DMS153 treated with DMSO at 0.1 percent for 48 hours (cell line): ENCODE data around the gene DAGLB.
"Not testable (repeated sequence)": the region's sequence is repeated elsewhere in the genome, so short reads cannot be mapped to it uniquely, and the experiment has no call there.

Experiments
- DNase-seq: peaks from one replicate; lab custom pipeline; 2025; ENCODE audit not compliant: unreplicated experiment; lab: John Stamatoyannopoulos, UW

Gene DAGLB, protein sequence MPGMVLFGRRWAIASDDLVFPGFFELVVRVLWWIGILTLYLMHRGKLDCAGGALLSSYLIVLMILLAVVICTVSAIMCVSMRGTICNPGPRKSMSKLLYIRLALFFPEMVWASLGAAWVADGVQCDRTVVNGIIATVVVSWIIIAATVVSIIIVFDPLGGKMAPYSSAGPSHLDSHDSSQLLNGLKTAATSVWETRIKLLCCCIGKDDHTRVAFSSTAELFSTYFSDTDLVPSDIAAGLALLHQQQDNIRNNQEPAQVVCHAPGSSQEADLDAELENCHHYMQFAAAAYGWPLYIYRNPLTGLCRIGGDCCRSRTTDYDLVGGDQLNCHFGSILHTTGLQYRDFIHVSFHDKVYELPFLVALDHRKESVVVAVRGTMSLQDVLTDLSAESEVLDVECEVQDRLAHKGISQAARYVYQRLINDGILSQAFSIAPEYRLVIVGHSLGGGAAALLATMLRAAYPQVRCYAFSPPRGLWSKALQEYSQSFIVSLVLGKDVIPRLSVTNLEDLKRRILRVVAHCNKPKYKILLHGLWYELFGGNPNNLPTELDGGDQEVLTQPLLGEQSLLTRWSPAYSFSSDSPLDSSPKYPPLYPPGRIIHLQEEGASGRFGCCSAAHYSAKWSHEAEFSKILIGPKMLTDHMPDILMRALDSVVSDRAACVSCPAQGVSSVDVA

DNA sequence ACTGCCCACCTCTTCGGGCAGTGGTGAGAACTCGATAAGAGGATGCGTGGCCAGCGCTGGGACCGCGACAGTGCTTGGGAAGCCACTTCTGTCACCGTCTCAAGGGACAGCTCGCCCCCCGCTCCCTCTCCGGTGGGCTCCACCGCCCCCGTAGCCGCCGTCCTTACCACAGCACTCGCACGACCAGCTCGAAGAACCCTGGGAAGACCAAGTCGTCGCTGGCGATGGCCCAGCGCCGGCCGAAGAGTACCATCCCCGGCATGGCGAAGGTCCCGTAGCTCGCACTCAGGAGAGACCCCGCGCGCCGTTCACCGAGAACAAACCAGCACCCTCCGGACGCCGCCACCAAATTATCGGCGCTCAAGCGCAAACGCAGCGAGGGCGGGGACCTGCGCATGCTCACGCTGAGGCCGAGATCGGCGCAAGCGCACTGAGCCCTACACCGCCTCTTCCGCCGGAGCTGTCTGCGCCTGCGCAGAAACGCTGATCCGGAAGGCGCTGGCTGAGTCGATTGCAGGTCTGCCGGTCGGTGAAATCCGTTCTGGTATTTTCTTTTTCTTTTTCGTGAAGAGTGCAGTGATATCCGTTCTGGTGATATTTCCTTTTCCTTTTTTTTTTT, at the start of gene DAGLB:
TSS of gene DAGLB (minus strand) at position 374 of the 619 bp plus-strand sequence. CDS start at position 262, 112 bp downstream.
- DNase-seq = peak; percentile 97

DNA sequence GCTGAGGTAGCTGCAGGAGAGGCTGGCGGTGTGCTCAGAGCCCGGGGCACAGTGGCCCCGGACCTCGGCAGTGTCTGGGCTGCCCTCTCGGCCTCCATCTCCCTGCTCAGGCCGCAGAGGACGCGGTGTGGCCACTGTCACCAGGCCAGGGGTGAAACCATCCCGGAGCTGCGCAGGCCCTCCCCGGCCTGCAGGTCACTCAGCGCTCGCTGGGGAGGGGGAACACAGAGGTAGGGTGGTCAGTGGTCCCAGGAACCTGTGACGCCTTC, 49.8 kb upstream of the DAGLB start:
- no peak for DNase-seq

DNA sequence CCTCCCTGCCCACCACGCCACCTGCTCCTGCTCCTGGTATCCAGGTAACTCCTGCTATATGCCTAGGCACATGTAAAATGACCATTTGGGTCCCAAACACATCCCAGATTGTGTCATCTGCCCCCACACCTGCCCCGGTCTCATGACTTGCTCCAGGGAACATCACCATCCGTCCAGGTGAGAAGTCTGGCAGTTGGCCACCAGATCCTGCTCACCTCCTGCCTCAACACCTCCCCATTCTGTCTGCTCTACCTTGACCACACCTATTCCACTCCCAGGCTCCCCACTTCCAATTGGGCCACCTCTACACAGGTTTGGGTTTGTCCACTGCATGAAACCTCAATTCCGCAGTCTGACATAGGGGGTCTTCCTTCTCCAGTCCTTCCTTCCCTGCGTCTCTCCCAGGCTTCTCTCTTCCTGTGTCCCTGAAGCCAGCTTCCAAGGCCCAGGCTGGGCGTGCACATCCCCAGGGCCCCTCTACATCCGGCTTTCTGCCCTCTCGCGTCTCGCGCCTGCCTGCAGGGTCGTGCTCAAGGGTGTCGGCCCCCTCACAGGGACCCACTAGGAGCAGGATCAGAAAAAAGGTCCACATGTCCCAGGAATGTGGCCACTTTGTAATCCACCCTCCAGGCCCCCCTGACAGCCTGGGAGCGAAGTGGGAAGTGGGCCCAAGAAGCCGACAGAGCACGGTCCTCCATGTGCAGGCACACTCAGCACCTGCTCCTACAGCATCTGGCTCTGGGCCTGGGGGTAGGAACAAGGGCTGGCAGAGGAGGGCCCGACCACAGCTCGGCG, 49.3 kb upstream of the DAGLB start:
- no peak for DNase-seq

DNA sequence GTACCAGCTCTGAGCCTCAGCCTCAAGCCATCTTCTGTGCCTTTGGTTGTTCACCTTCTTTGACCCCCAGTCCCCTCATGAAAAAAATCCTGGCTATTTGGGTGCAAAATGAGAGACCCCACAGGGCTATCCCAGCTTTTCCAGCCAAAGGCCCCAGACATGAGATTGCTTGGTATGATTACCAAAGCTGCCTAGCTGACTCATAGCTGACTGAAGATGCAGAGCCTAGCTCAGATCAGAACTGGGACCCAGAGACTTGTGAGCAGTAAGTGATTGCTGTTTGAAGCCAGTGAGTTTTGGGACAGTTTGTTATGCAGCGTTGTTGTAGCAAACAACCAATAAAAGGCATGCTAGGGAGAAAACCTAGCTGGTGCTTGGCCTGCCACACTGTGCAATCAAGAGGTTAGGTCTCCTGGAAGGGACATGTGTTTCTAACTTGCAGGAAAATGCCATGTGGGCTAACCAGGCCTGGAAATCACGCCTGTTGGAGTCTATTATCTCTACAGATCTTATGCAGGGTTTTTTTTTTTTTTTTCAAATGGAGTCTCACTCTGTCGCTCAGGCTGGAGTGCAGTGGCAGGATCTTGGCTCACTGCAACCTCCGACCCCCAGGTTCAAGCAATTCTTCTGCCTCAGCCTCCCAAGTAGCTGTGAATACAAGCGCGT, 48.0 kb upstream of the DAGLB start:
- DNase-seq = no peak

DNA sequence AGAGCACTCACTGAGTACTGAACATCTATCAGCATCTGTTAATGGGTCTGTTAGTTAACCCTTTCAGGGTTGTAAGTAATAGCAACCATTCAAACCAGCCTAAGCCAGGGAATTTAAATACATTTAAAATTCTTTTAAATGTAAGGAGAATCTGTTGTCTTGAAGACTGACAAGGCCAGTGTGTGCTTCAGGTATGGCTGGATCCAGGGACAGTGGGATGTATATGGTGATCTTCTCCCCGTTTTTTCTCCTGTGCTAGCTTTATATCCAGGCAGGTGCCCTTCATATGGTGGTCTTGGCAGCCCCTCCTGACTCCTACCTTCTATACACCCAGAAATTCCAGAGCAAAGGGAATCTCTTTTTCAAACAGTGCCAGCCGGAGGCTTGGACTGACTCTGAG, 46.6 kb upstream of the DAGLB start:
- no peak for DNase-seq

DNA sequence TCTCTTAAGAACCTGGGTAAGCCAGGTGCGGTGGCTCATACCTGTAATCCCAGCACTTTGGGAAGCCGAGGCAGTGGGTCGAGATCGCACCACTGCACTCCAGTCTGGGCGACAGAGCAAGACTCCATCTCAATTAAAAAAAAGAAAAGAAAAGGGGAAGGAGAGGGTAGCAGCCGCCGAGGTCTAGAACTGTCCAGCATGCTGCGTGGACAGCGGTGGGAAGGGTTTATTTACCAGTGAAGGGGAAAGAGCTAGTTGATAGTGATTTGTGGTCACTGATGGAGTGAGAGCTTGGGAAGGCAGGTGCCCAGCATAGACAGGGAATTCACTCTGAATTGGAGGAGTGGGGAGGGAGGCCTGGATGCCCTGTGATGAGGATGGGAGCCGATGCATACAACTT, 43.4 kb upstream of the DAGLB start:
- DNase-seq = no peak

DNA sequence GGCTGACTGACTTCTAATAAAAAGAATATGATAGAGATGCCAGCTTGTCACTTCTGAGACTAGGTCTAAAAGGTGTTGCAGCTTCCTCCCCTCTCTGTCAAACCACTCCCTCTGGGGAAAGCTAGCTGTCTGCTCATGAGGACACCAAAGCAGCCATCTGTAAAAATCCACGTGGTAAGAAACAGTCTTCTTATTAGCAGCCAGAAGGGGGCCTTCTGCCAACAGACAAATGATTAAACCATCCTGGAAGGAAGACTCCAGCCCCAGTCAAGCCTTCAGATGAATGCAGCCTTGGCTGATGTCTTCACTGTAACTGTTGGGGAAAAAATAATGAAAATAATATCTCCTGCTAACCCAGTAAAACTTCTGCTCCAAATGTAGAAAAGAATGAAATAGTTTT, 41.9 kb upstream of the DAGLB start:
- no peak for DNase-seq

DNA sequence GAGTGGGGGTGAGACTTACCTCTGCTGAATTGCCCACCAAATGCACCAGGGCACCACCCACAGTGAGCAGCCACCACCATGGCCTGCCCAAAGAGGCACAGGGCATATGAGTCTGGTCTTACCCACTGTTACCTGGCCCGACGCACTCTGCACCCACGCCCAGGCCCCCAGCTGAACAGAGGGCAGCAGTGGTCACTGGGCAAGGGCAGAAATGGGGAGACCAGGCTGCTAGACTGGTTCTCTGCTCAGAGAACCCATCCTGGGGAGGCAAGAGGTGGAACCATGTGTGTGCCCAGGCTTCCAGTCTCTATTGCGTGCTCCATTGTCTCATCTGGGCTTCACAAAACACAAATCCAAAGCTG, 39.4 kb upstream of the DAGLB start:
- no peak for DNase-seq

DNA sequence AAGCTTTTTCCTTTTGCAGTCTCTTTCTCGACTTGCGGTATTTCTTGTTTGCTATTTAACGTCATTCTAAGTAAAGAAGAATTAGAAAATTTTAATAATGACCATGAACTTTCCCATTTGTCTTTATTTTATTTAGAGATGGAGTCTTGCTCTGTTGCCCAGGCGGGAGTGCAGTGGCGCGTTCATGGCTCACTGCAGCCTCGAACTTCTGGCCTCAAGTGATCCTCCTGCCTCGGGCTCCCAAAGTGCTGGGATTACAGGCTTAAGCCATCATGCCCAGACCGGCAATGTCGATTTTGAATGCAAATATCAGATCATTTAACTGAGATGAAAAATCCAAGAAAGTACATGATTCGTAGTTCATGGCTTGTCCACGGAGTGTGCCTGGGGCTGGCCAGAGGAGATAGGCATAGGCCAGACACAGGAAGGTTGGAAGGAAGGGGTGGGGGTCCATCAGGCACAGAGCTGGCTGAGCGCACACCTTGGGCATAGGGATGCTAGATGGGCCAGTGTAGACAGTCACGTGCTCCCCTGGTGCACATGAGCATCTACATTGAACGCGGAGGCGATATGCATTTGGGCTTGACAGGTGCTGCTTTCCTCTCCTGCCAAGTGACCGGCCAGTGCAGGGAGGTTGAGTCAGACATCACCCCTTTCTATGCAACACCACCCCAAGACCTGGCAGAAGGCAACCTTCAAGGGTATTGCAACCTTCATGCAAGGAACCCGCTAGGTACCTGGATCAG, 38.9 kb upstream of the DAGLB start:
- no peak for DNase-seq

DNA sequence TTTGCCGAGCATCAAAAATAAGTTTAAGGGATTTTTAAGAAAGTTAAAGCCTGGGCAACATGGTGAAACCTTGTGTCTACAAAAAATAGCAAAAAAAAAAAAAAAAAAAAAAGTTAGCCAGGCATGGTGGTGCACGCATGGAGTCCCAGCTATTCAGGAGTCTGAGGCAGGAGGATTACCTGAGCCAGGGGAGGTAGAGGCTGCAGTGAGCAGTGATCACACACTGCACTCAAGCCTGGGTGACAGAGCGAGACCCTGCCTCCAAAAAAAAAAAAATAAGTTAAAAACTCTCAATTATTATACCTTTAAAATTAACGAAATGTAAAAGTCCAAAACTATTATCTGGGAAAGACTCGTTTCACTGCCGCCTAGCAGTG, 35.0 kb upstream of the DAGLB start:
- DNase-seq = no peak

DNA sequence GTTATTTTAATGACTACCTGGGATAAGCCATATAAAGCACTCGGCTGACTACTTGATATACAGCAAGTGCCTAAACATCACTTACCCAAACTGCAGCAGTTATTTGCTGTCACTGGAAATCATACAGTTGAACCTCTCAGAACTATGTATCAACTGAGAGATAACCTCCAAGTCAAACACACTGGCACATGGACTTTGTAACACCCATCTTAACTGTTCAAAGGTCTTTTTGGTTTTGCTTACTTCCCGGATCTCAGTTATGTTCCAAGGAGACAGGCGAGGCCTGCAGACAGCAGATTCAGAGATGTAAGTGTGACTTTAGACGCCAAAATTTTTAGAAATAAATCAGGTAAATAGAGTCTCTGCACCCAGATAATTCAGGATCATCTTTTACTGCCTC, 34.6 kb upstream of the DAGLB start:
- DNase-seq = no peak

DNA sequence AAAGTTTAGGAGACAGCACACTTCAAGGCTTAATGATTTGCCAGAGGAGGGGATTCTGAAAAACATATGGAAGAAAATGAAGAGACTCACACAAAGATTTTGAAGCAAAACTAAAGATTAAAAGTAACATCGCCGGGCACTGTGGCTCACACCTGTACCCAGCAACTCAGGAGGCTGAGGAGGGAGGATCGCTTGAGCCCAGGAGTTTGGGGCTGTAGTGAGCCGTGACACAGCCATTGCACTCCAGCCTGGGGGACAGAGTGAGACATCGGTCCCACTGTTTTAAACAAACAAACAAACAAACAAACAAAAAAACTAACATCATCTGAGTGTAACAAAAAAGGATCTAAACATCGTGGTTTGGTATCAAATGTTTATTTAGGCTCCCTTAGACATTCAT, 33.7 kb upstream of the DAGLB start:
- no peak for DNase-seq

DNA sequence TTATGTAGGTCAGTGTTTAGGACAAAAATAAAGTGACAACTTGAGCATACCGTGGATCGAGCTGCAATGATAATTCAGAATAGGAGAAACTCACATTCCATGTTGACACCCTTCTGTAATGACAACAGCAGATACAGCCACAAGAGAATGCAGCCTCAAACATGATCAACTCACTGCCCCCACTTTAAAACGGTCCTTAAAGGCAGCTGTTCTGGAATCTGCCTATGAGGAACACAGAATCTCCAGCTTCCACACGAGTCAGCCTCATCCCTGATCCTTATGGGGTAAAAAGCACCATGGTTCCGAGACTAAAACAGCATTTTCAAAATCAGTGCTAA, 32.5 kb upstream of the DAGLB start:
- no peak for DNase-seq

DNA sequence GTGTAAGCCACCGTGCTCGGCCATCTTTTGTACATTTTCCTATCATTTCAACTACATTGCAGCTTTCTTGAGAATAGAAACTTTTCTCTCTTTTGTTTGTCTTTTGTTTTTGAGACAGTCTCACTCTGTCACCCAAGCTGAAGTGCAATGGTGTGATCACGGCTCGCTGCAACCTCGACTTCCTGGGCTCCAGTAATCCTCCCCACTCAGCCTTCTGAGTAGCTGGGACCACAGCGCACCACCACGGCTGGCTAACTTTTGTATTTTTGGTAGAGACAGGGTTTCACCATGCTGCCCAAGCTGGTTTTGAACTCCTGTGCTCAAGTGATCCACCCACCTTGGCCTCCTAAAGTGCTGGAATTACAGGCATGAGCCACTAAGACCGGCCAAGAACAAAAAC, 31.3 kb upstream of the DAGLB start:
- no peak for DNase-seq

DNA sequence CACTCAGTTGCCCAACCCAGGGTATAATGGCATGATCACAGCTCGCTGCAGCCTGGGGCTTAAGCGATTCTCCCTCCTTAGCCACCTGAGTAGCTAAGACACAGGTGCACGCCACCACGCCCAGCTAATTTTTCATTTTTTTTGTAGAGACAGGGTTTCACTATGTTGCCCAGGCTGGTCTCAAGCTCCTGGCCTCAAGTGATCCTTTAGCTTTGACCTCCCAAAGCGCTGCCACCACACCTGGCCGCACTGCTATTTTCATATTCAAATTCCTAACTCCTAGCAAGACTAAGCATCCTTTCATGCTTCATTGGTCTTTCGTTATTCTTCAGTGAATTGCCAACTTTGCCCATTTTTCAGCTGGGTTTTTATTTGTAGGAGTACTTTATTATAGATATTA, 30.4 kb upstream of the DAGLB start:
- DNase-seq = no peak

DNA sequence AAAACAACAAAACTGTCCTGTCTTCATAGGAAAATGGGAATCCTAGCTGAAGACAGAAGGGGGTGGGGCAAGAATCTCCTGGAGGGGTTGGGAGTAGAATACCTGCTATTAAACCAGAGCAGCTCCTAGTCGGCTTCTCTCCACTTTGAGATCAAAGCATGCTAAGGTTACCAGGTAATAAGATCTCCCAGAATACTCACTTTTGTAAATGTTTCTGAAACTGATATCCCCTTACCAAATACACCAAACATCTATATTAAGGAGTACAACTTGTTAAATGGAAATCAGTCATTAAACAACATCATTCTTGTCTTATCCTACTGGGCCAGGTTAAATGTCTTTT, 29.5 kb upstream of the DAGLB start:
- DNase-seq = no peak

DNA sequence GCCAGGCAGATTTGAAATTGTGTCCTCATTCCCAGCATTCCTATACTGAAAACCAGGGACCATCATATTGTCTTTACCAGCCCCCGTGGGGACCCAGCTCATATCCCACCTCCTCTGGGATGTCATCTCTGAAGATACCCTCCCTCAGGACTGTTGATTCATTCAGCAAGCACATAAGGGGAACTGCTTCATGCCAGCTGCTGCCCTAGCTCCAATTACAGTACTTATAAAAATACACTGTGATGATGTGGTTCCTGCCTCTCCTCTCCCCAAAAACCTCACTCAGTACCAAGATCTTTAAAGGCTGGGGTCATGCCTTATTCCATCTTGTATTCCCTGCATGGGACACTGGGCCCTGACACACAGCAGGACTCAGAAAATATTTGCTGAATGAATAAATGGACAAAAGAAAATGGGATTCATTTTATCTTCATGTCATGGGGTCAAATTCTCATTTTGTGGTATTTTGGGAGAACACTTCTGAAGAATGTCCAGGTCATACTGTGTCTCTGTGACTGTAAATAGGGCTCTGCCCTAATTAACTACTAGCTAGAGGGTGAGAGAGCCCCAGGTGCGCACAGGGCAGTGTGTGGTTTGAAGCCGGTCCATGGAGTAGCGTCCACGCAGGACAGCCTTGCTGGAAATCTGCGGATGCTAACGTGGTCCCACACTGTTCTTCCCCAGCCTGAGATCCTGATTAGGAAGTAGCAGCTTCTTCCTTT, 29.0 kb upstream of the DAGLB start:
- DNase-seq = no peak

DNA sequence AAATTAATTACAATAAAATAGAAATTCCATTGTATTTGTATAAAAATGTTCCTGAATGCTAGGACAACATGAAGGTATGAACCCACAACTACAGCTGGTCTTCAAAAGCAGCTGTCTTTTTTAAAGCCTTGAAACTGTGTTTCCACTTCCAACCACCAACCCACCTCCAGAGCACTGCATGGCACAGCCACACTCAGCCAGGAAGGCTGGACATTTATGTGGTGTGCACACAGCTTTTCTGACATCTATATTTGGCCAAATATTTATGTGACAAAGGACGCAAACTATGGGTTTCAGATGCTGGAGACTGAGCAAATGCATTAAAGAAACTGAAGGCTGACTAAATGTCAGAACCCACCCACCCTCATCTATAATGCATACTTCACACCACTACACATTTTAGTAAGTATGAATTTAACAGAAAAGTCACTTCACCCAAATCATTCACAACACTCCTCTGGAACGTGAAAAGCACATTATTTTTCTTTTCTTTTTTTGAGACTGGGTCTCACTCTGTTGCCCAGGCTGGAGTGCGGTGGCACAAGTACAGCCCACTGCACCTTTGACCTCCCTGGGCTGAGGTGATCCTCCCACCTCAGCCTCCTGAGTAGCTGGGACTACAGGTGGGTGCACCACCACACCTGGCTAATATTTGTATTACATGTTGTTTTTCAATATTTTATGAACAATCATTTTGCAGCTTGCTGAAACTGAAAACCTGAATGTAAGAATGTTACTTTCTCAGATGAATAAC, 27.9 kb upstream of the DAGLB start:
- DNase-seq = no peak

DNA sequence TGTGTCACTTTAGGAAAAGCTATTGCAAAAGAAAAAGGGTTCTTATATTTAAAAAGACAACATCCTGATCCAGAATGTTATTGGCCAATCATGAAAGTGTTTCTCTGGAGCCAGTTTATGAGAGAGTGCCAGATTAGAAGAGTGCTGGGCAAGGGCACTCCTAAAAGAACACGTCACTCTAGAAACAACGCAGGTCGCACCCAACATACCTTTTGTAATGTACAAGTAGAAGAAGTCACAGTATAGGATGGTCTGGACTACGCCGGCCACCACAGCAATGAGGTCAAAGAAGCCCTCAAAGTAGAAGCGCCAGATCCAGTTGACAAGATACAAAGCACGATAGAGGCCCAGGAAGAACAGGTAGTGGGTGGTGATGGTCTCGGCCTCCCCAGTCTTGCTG, 18.1 kb upstream of the DAGLB start:
- DNase-seq = no peak

DNA sequence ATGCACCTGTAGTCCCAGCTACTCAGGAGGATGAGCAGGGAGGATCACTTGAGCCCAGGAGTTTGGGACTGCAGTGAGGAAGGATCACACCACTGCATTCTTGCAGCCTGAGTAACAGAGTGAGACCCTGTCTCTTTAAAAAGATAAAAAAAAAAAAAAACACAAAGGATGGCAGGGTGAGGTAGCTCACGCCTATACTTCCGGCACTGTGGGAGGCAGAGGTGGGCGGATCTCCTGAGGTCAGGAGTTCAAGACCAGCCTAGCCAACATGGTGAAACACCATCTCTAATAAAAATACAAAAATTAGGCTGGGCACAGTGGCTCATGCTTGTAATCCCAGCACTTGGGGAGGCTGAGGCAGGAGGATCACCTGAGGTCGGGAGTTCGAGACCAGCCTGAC, 15.9 kb upstream of the DAGLB start:
- DNase-seq = not testable (repeated sequence)
